ENCODE measurements around the gene CACNA1C.

Gene CACNA1C

DNA sequence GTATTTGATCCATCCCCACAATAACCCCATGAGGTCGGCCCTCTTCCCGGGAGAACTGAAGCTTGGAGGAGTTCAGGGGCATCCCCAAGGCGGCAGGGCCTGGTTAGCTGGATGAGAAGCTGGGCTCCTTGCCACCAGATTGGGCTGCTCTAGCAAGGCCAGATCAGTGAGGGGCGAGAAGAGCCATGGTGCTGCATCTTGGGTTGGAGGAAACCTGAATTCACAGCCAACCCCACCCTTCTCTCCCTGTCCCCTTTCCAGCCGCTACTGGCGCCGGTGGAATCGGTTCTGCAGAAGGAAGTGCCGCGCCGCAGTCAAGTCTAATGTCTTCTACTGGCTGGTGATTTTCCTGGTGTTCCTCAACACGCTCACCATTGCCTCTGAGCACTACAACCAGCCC lies 513.4 kb downstream of the CACNA1C start:
- H3K27me3 ChIP-seq: peaks cover 17% of the 10 kb centered on the region
- no peak overlapping the region for H3K4me3 ChIP-seq (ENCODE audit: low read depth, low read length)
- H3K4me1 ChIP-seq: no peaks in the 10 kb centered on the region
- TF ChIP-seq, protein P1, sequence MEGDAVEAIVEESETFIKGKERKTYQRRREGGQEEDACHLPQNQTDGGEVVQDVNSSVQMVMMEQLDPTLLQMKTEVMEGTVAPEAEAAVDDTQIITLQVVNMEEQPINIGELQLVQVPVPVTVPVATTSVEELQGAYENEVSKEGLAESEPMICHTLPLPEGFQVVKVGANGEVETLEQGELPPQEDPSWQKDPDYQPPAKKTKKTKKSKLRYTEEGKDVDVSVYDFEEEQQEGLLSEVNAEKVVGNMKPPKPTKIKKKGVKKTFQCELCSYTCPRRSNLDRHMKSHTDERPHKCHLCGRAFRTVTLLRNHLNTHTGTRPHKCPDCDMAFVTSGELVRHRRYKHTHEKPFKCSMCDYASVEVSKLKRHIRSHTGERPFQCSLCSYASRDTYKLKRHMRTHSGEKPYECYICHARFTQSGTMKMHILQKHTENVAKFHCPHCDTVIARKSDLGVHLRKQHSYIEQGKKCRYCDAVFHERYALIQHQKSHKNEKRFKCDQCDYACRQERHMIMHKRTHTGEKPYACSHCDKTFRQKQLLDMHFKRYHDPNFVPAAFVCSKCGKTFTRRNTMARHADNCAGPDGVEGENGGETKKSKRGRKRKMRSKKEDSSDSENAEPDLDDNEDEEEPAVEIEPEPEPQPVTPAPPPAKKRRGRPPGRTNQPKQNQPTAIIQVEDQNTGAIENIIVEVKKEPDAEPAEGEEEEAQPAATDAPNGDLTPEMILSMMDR (IDR thresholded peaks at IDR 0.05; ENCODE audit: low read depth, low read length): no peak
- H3K36me3 ChIP-seq: no peaks in the 10 kb centered on the region
- H3K9me3 ChIP-seq: no peaks in the 10 kb centered on the region
- DNase-seq: no peak

DNA sequence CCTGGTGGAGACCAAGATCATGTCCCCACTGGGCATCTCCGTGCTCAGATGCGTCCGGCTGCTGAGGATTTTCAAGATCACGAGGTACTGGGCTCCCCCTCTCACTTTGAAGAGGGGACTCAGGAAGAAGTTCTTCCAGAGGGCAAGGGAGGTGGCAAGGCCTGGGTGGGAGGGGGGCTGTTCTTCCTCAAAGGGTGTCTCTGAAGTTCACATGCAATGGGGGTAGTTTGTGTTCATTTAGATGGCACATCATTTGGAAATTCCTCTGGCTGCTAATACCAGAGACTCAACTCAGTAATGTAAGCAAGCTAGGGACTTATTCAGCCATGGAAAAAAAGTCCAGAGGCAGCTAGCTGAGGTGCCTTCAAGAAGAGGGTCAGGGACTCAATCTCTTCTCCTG lies 514.9 kb downstream of the CACNA1C start:
- no peaks in the 10 kb centered on the region for H3K9me3 ChIP-seq
- TF ChIP-seq, protein P1 (IDR thresholded peaks at IDR 0.05; ENCODE audit: low read depth, low read length): no peak
- H3K4me1 ChIP-seq: no peaks in the 10 kb centered on the region
- H3K4me3 ChIP-seq (ENCODE audit: low read depth, low read length): no peak overlapping the region
- no peak for DNase-seq
- peaks cover 24% of the 10 kb centered on the region for H3K27me3 ChIP-seq
- H3K36me3 ChIP-seq: no peaks in the 10 kb centered on the region

DNA sequence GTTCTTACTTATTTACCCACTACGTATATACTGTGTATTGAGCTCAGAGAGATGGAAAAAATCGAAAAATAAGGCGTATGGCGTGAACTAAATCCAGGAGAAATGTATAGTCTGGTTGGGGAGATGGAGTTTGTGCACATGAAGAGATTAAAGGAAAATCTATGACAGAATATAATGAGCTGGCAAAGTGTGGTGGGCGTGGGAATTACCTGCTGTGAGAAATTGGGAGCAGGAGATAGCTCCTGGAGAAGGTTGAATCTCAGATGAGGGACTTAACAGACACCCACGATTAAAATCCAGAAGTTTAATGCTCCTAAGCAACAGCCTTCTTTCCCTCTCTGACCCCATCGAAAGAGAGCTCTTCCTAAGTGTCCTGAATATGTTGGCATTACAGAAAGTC lies 517.8 kb downstream of the CACNA1C start:
- H3K4me1 ChIP-seq: no peaks in the 10 kb centered on the region
- no peaks in the 10 kb centered on the region for H3K36me3 ChIP-seq
- TF ChIP-seq, protein P1 (IDR thresholded peaks at IDR 0.05; ENCODE audit: low read depth, low read length): no peak
- peaks cover 22% of the 10 kb centered on the region for H3K27me3 ChIP-seq
- no peak overlapping the region for H3K4me3 ChIP-seq (ENCODE audit: low read depth, low read length)
- no peaks in the 10 kb centered on the region for H3K9me3 ChIP-seq
- no peak for DNase-seq

DNA sequence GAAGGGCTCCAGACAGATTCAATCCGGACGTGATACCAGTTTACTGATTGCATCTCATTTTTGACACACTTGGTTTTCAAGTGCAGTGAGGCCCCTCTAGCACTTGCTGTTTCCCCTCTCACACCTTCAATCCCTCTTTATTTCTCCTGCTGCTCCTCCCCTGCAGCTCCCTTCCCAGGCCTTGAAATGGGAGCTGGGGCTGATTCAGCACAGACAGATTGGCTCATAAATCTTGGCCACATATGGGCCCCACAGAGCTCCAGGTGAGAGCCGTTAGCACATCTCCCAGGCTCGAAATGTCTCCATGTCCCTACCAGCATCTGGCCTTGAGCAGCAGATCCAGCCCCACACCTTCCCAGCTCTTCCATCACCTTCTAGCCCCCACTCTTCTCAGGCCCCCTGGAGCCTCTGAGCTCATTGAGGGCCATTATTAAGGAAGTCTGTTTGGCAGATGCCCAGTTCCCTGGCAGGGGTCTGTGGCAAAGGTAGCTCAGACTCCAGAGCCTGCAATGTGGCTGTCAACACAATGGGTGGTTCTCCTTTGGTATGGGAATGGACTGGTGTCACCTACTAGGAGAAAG lies 521.7 kb downstream of the CACNA1C start:
- H3K27me3 ChIP-seq: peaks cover 16% of the 10 kb centered on the region
- no peak overlapping the region for H3K4me3 ChIP-seq (ENCODE audit: low read depth, low read length)
- no peaks in the 10 kb centered on the region for H3K9me3 ChIP-seq
- no peaks in the 10 kb centered on the region for H3K36me3 ChIP-seq
- TF ChIP-seq, protein P1 (IDR thresholded peaks at IDR 0.05; ENCODE audit: low read depth, low read length): no peak
- no peaks in the 10 kb centered on the region for H3K4me1 ChIP-seq
- DNase-seq: no peak

DNA sequence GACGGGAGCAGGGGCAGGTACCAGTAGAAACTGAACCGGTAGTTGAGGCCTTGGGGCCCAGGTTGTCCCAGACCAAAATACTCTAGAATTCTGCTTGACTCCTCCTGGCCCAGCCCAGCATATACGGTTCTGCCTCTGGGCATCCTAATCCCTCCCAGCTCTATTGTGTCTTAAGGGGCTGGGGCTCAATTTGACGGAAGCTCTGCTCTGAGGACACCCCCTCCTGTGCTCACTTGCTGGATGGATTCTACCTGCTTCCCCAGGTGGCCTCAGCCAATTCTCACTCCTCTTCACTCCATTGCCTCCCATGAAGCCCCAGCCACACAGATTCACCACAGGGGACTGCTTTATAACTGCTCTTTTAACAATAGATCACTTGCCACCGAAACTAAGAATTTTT lies 522.5 kb downstream of the CACNA1C start:
- Histone ChIP-seq H3K4me3 (ENCODE audit: low read depth, low read length) (no peak overlapping the region), H3K27me3 (peaks cover 16% of the 10 kb centered on the region), H3K4me1 (no peaks in the 10 kb centered on the region), H3K9me3 (no peaks in the 10 kb centered on the region), H3K36me3 (no peaks in the 10 kb centered on the region)
- no peak for DNase-seq
- TF ChIP-seq, protein P1 (IDR thresholded peaks at IDR 0.05; ENCODE audit: low read depth, low read length): no peak

DNA sequence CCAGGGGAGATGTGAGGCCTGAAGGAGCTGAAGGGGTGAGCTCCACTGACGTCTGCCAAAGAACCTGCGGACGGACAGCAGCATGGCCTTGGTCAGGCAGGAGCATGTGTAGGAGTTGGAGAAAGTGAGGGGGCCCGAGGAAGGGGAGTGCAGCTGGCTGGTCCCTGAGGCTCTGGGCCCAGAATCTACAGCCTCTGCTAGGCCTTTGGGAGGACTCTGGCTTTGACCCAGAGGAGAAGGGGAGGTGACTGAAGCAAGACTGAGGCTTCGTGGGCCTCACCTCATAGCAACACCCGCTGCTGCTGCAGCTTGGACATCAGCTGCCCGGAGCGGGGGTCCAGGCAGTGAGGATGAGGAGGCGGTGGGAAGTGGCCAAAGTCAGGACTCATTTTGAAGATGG lies 525.4 kb downstream of the CACNA1C start:
- Histone ChIP-seq H3K4me3 (ENCODE audit: low read depth, low read length) (no peak overlapping the region), H3K4me1 (no peaks in the 10 kb centered on the region), H3K27me3 (peaks cover 20% of the 10 kb centered on the region), H3K36me3 (no peaks in the 10 kb centered on the region), H3K9me3 (no peaks in the 10 kb centered on the region)
- no peak for DNase-seq
- TF ChIP-seq, protein P1 (IDR thresholded peaks at IDR 0.05; ENCODE audit: low read depth, low read length): no peak
